A673 (cell line): ENCODE measurements around the gene C13orf46. TPM values are rescaled to one million over a fixed set of nuclear protein-coding genes. Genes with fewer than 3 reads are reported as not detected.

ENCODE experiments used
- BruUV-seq: library from RNA; stranded (reverse); fragments of 400-500 nt; replicated peaks from 2 replicates; lab custom pipeline; 2021; lab: Mats Ljungman, UMichigan
- CTCF ChIA-PET: fragments of 300-600 bp; sonication (Branson Sonifier 250); formaldehyde crosslinking; loops from one replicate; lab custom pipeline; 2022; ENCODE audit warnings: antibody characterized with exemption; lab: Charles Lee
- POLR2A ChIA-PET: fragments of 300-600 bp; sonication (Branson Sonifier 250); formaldehyde crosslinking; loops from one replicate; lab custom pipeline; 2022; ENCODE audit warnings: antibody characterized with exemption; ENCODE audit not compliant: low non-redundant PET; lab: Charles Lee
- DNase-seq: peaks from one replicate; pipeline ENCODE4 v3.0.0-alpha.2; 2015; ENCODE audit warnings: low spot score
- H3K27ac ChIP-seq: fragments of 200-600 bp; sonication (generic); 2 replicates; pipeline ENCODE4 v1.5.1; 2016; ENCODE audit warnings: mixed run types, low read depth, mild to moderate bottlenecking, mixed read lengths, antibody characterized with exemption, low read length; ENCODE audit not compliant: poor library complexity, severe bottlenecking
- H3K27me3 ChIP-seq: fragments of 200-600 bp; sonication (generic); replicated peaks from 2 replicates; pipeline ENCODE4 v1.6.1; 2017; ENCODE audit warnings: mixed run types, low read depth, mild to moderate bottlenecking, mixed read lengths, antibody characterized with exemption, low read length; ENCODE audit not compliant: insufficient read depth, poor library complexity
- H3K36me3 ChIP-seq: fragments of 200-600 bp; sonication (generic); 2 replicates; pipeline ENCODE4 v1.6.1; 2016; ENCODE audit warnings: mixed run types, mild to moderate bottlenecking, mixed read lengths, antibody characterized with exemption, low read length; ENCODE audit not compliant: insufficient read depth, poor library complexity, severe bottlenecking
- H3K4me1 ChIP-seq: fragments of 200-600 bp; sonication (generic); 2 replicates; pipeline ENCODE4 v1.6.1; 2017; ENCODE audit warnings: mixed run types, mild to moderate bottlenecking, mixed read lengths, antibody characterized with exemption, low read length; ENCODE audit not compliant: insufficient read depth, poor library complexity, severe bottlenecking
- H3K4me3 ChIP-seq: fragments of 200-600 bp; sonication (generic); 2 replicates; pipeline ENCODE4 v1.5.1; 2016; ENCODE audit warnings: low read depth, mixed run types, mild to moderate bottlenecking, mixed read lengths, low read length; ENCODE audit not compliant: poor library complexity, severe bottlenecking
- H3K9me3 ChIP-seq: fragments of 200-600 bp; sonication (generic); 2 replicates; pipeline ENCODE4 v1.6.1; 2016; ENCODE audit warnings: mixed run types, low read depth, mild to moderate bottlenecking, mixed read lengths, antibody characterized with exemption, low read length; ENCODE audit not compliant: poor library complexity, severe bottlenecking
- CTCF ChIP-seq: fragments of 300-800, 200-600 bp; sonication (generic); conservative IDR thresholded peaks from 2 replicates; pipeline ENCODE4 v1.5.1; 2017; ENCODE audit warnings: low read depth, mild to moderate bottlenecking, antibody characterized with exemption, low read length, moderate library complexity, mixed read lengths
- EZH2 ChIP-seq: fragments of 200-600 bp; sonication (generic); IDR thresholded peaks from 2 replicates; pipeline ENCODE4 v1.6.1; 2017; ENCODE audit warnings: borderline replicate concordance, low read depth, mild to moderate bottlenecking, mixed read lengths, antibody characterized with exemption, low read length; ENCODE audit not compliant: poor library complexity, severe bottlenecking
- intact Hi-C: fragments of 100-400 bp; cut with micrococcal nuclease; formaldehyde crosslinking; loops from one replicate; pipeline ENCODE4 v1.10.0; 2022; ENCODE audit not compliant: unreplicated experiment
- total RNA-seq: library from RNA; stranded (reverse); gene quantifications from 2 replicates; pipeline ENCODE4 v1.2.3, GENCODE V29; 2021

Gene C13orf46
- total RNA-seq, 1 experiment from 2014 or later: 3.6 TPM

- ChIA-PET CTCF (no interaction called here), POLR2A (no interaction called here)
- Histone ChIP-seq H3K4me1 (no peaks in the 10 kb centered on the region), H3K27me3 (no peaks in the 10 kb centered on the region), H3K9me3 (no peaks in the 10 kb centered on the region), H3K36me3 (no peaks in the 10 kb centered on the region), H3K4me3 (no peak overlapping the region), H3K27ac (no peak overlapping the region)
- intact Hi-C loops: no loop called here
- BruUV-seq: no TSS peak
- no peak for DNase-seq
- TF ChIP-seq EZH2: no peak
- TF ChIP-seq CTCF: no peak
Observed at GRCh38 chr13:113981611-113982295, 7.9 kb upstream of the C13orf46 start.

- intact Hi-C loops: no loop called here
- ChIA-PET POLR2A (no interaction called here), CTCF (no interaction called here)
- H3K27ac ChIP-seq: no peak overlapping the region
- no peak overlapping the region for H3K4me3 ChIP-seq
- TF ChIP-seq CTCF (no peak), EZH2 (no peak)
- peak; percentile 43 for DNase-seq
- no peaks in the 10 kb centered on the region for H3K36me3 ChIP-seq
- BruUV-seq: no TSS peak
- H3K27me3 ChIP-seq: no peaks in the 10 kb centered on the region
- H3K4me1 ChIP-seq: no peaks in the 10 kb centered on the region
- H3K9me3 ChIP-seq: no peaks in the 10 kb centered on the region
Observed at GRCh38 chr13:113981194-113981605, 7.3 kb upstream of the C13orf46 start.

GRCh38 chr13:113980489-113981064, 6.7 kb upstream of the C13orf46 start:
- no peak for DNase-seq
- Histone ChIP-seq H3K27me3 (no peaks in the 10 kb centered on the region), H3K9me3 (no peaks in the 10 kb centered on the region), H3K4me3 (no peak overlapping the region), H3K36me3 (peaks cover 3% of the 10 kb centered on the region), H3K4me1 (no peaks in the 10 kb centered on the region), H3K27ac (no peak overlapping the region)
- intact Hi-C loops: no loop called here
- CTCF ChIA-PET: no interaction called here
- BruUV-seq: no TSS peak
- no peak for TF ChIP-seq CTCF
- TF ChIP-seq EZH2: no peak
- POLR2A ChIA-PET: no interaction called here
